ENCODE measurements around the gene CFTR. TPM values are rescaled to one million over a fixed set of nuclear protein-coding genes. Genes with fewer than 3 reads are reported as not detected.

Gene CFTR
- polyA plus RNA-seq, 1 donor (not counting 4 experiments of a cell fraction or from before 2014, with no cell fraction given) = not detected

DNA sequence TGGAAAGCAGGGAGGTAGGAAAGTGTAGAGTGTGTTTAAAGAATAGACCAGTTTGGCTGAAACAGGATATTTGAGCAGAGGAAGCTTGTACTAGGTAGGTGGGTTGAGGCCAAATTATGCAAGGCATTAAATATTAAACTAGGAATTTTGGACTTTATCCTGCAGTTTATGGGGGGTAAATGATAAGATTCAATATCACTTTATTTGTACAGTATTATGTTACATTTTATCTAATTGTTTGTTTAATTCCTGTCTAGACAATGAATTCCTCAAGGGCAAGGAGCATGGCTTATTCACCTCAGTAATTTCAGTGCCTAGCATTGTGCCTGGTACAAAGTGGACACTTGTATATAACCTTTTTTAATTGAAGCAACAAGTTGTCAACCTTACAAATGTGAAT, 125.9 kb downstream of the CFTR start:
- Histone ChIP-seq H4K20me1 (ENCODE audit: control insufficient read depth, extremely low read depth, insufficient read depth, low read length) (no peaks in the 10 kb centered on the region), H3K9me3 (ENCODE audit: control insufficient read depth, low read depth, low read length) (no peaks in the 10 kb centered on the region), H3K79me2 (ENCODE audit: control insufficient read depth, insufficient read depth, low read length) (no peaks in the 10 kb centered on the region), H3K27me3 (ENCODE audit: control insufficient read depth, extremely low read depth, insufficient read depth, low read length) (no peaks in the 10 kb centered on the region), H3K27ac (ENCODE audit: control insufficient read depth, insufficient read depth, low read length) (no peak overlapping the region), H3K4me1 (ENCODE audit: control insufficient read depth, extremely low read depth, insufficient read depth, low read length) (no peaks in the 10 kb centered on the region), H3K9me1 (ENCODE audit: control insufficient read depth, extremely low read depth, insufficient read depth, low read length) (no peaks in the 10 kb centered on the region), H3K9ac (ENCODE audit: control insufficient read depth, extremely low read depth, insufficient read depth, low read length) (no peak overlapping the region), H3K4me3 (ENCODE audit: control insufficient read depth in 2 of 3, extremely low read depth in 1 of 3, insufficient read depth in 2 of 3, low read depth in 1 of 3, low read length in 3 of 3) (no peak overlapping the region), H3K36me3 (ENCODE audit: control insufficient read depth in 2 of 2, extremely low read depth in 1 of 2, insufficient read depth in 2 of 2, low read length in 2 of 2) (no peaks in the 10 kb centered on the region), H3K4me2 (ENCODE audit: control insufficient read depth, extremely low read depth, insufficient read depth, low read depth, low read length) (no peak overlapping the region), H2AFZ (ENCODE audit: control insufficient read depth, low read length) (no peak overlapping the region)
- FAIRE-seq (no peak), DNase-seq (ENCODE audit: low read depth, low spot score) (no peak)
- dilution Hi-C loops (cut with MboI; ENCODE audit: extremely low pct_ligation_motif_present, low sequenced_read_pairs) = no loop called here
- TF ChIP-seq, protein P1, sequence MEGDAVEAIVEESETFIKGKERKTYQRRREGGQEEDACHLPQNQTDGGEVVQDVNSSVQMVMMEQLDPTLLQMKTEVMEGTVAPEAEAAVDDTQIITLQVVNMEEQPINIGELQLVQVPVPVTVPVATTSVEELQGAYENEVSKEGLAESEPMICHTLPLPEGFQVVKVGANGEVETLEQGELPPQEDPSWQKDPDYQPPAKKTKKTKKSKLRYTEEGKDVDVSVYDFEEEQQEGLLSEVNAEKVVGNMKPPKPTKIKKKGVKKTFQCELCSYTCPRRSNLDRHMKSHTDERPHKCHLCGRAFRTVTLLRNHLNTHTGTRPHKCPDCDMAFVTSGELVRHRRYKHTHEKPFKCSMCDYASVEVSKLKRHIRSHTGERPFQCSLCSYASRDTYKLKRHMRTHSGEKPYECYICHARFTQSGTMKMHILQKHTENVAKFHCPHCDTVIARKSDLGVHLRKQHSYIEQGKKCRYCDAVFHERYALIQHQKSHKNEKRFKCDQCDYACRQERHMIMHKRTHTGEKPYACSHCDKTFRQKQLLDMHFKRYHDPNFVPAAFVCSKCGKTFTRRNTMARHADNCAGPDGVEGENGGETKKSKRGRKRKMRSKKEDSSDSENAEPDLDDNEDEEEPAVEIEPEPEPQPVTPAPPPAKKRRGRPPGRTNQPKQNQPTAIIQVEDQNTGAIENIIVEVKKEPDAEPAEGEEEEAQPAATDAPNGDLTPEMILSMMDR (optimal IDR thresholded peaks at IDR 0.05 in 1 of 3, IDR thresholded peaks at IDR 0.05 in 1 of 3, conservative IDR thresholded peaks at IDR 0.05 in 1 of 3; ENCODE audit: extremely low read depth in 1 of 3, insufficient read depth in 2 of 3, low read length in 3 of 3) = no peak
- no peak for TF ChIP-seq EZH2 (IDR thresholded peaks at IDR 0.05; ENCODE audit: low read length)

DNA sequence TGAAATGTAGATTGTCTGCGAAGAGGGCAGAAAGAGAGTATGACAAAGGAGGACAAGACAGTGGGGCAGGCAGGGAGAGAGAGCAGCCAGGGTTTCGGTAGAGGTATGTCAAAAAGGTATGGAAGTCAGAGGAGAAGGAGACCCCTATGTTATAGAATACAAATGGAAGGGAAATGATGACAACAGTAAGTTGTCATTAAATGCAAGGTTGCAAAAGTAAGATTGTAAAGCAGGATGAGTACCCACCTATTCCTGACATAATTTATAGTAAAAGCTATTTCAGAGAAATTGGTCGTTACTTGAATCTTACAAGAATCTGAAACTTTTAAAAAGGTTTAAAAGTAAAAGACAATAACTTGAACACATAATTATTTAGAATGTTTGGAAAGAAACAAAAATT, 126.3 kb downstream of the CFTR start:
- Histone ChIP-seq H2AFZ (ENCODE audit: control insufficient read depth, low read length) (no peak overlapping the region), H4K20me1 (ENCODE audit: control insufficient read depth, extremely low read depth, insufficient read depth, low read length) (no peaks in the 10 kb centered on the region), H3K36me3 (ENCODE audit: control insufficient read depth in 2 of 2, extremely low read depth in 1 of 2, insufficient read depth in 2 of 2, low read length in 2 of 2) (no peaks in the 10 kb centered on the region), H3K9ac (ENCODE audit: control insufficient read depth, extremely low read depth, insufficient read depth, low read length) (no peak overlapping the region), H3K9me3 (ENCODE audit: control insufficient read depth, low read depth, low read length) (no peaks in the 10 kb centered on the region), H3K9me1 (ENCODE audit: control insufficient read depth, extremely low read depth, insufficient read depth, low read length) (no peaks in the 10 kb centered on the region), H3K4me1 (ENCODE audit: control insufficient read depth, extremely low read depth, insufficient read depth, low read length) (no peaks in the 10 kb centered on the region), H3K27ac (ENCODE audit: control insufficient read depth, insufficient read depth, low read length) (no peak overlapping the region), H3K4me3 (ENCODE audit: control insufficient read depth in 2 of 3, extremely low read depth in 1 of 3, insufficient read depth in 2 of 3, low read depth in 1 of 3, low read length in 3 of 3) (no peak overlapping the region), H3K4me2 (ENCODE audit: control insufficient read depth, extremely low read depth, insufficient read depth, low read depth, low read length) (no peak overlapping the region), H3K27me3 (ENCODE audit: control insufficient read depth, extremely low read depth, insufficient read depth, low read length) (no peaks in the 10 kb centered on the region), H3K79me2 (ENCODE audit: control insufficient read depth, insufficient read depth, low read length) (no peaks in the 10 kb centered on the region)
- DNase-seq (ENCODE audit: low read depth, low spot score) = no peak
- TF ChIP-seq, protein P1 (optimal IDR thresholded peaks at IDR 0.05 in 1 of 3, IDR thresholded peaks at IDR 0.05 in 1 of 3, conservative IDR thresholded peaks at IDR 0.05 in 1 of 3; ENCODE audit: extremely low read depth in 1 of 3, insufficient read depth in 2 of 3, low read length in 3 of 3) = no peak
- TF ChIP-seq EZH2 (IDR thresholded peaks at IDR 0.05; ENCODE audit: low read length) = no peak
- no peak for FAIRE-seq
- dilution Hi-C loops (cut with MboI; ENCODE audit: extremely low pct_ligation_motif_present, low sequenced_read_pairs) = no loop called here

Data from keratinocyte (primary cell).